SKM-1 (cell line): ENCODE data around the gene ATP23.

Source experiments
- DNase-seq: peaks from one replicate; lab custom pipeline; 2025; ENCODE audit not compliant: unreplicated experiment; lab: John Stamatoyannopoulos, UW

The ATP23 gene

GRCh38 chr12:57907281-57907680 is 34.1 kb upstream of the ATP23 start:
- DNase-seq, result no peak

DNA sequence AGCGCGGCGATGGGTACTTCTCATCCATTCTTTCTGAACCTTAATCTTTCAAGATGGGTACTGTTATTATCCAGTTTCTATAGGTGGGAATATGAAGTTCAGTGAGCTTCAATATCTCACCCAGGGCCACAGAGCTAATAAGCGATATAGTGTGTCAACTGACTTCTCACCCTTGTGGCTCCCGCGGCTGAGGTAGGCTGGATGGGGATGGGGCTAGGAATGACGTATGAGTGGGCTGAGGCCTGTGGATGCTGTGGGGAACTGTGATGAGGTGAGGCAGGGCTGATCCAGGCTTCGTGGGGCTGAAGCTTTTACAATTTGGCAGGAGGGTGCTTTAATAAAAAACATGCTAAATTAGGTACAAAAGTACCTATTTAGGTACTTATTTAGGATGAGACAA is 32.9 kb upstream of the ATP23 start:
- DNase-seq, result no peak

DNA sequence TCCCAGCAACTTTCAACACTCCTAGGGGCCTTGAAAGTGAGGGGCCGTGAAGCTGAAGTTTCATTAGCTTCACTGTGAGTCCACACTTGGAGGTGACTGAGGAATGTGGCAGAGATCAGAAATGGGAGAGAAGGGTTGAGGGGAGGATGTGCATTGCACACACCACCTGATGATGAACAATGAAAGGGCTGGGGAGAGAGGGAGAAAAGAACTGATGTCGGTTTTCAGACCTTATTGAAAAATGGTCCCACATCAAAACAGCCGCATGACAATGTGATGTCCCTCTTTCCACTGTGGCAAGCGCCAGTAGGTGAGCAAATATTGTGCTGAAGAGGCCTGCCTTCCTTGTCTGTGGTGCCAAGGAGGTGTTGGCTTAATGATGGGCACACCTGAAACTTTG is 32.3 kb upstream of the ATP23 start:
- no peak for DNase-seq

DNA sequence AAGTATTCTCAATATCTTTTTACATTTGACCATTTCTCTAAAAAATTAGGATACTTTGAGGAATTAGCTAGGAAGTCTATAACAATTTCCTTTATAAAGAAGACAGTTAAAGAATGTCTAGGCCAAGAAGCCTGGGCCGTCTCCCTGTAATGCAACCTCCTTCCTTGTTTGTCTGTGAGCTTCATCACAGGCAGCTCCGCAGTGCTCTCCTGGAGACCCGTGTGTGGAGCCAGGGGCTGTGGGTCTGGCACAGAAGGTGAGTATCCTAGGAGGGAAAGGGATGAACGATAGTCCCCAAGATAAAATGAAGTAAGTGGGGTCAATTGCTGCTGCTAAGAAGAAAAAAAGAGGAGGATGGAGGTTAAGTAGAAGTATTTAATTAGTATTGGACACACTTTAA is 31.8 kb upstream of the ATP23 start:
- DNase-seq, result no peak

GRCh38 chr12:57918147-57918546 is 23.2 kb upstream of the ATP23 start:
- no peak for DNase-seq

- DNase-seq, result no peak
Measured at GRCh38 chr12:57927086-57927485, 14.3 kb upstream of the ATP23 start.

GRCh38 chr12:57929092-57929830 is 12.1 kb upstream of the ATP23 start:
- no peak for DNase-seq

GRCh38 chr12:57934819-57935218 is 6.5 kb upstream of the ATP23 start:
- DNase-seq, result no peak

GRCh38 chr12:57935331-57935730 is 6.0 kb upstream of the ATP23 start:
- no peak for DNase-seq

DNA sequence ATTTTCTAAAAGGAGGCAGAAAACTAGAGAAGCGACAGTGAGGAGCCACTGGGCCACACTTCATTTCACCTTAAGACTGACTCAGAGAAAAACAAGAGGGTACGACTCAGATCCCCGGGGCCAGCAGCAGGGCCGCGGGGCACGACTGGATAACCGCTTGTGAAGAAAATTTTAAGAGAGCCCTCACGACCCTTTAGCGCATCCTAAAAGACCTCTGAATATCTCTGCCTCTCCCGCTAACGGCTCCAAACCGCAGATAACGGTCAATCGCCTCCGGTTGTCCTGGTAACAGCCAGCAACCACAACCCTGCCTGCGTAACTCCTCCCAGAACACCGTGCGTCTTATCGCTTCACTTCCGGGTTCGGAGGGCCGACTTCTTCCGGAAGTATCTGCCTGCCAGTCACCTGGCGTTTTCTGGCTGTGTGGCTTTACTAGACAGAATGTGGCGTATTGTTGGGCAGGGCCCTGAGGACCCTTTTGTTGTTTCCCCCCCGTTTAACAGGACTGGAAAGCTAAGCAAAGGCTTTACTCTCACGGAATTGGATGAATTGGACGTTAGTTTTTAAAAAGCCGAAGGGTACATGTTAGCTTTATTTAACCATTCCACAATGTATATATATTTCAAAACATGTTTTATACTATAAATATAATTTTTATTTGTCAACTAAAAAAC is 5.4 kb upstream of the ATP23 start:
- peak; percentile 68 for DNase-seq

GRCh38 chr12:57936513-57936883 is 4.9 kb upstream of the ATP23 start:
- no peak for DNase-seq

DNA sequence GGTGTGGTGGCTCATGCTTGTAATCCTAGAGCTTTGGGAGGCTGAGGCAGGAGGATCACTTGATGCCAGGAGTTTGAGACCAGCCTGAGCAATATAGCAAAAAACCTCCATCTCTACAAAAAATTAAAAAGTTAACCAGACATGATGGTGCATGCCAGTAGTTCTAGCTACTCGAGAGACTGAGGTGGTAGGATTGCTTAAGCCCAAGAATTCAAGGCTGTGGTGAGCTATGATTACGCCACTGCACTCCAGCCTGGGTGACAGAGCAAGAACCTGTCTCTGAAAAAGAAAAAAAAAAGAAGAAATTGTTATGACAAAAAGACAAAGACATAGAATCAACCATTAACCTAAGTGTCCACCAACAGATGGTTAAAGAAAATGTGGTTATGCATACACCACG is 2.1 kb upstream of the ATP23 start:
- no peak for DNase-seq

GRCh38 chr12:57940052-57940914 is 1.1 kb upstream of the ATP23 start:
- no peak for DNase-seq

DNA sequence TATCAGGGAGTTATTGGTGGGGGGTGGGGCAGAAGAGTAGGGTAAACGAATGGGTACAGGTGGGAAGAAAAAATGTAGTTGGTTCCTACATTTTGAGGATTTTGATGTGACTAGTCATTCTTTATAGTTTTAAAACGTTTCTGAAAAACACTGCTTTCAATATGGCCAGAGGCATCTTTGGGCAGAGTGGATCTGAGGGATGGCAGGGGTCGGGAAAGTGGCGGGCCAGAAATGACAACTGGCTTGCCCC is 527 bp upstream of the ATP23 start:
- DNase-seq, result no peak

- no peak for DNase-seq
Measured at GRCh38 chr12:57943438-57944080, 2.2 kb downstream of the ATP23 start.

DNA sequence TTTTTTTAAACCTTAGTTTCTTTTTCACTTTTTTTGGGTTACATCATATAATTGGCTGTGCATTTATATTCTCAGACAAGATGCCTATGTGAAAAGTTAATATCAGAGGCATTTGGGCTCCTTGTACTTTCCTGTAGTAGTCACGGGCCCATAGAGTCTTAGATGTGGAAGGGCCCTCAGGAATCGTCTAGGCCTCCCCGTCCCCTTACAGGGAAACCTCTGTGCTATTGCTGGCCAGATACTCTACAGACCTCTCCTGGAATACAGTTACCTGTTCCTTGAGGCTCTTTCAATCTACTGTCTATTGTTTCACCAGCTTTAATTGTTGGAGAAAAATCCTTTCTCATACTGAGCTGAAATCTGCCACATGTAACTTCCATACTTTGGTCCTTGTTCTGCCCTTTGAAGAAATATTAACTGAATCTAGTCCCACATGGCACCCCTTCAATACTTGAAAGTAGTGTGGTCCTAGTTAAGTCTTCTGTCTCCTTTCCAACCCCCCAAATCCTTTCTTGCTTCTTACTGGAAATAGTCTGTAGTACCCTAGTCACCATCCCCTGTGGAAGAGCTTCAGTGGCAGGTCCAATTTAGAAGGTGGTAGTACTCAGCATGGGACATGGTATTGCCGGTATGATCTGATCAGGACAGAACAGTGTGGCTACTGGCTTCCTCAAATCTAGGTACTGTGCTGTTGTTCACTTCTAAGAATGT is 3.1 kb downstream of the ATP23 start:
- DNase-seq, result no peak

DNA sequence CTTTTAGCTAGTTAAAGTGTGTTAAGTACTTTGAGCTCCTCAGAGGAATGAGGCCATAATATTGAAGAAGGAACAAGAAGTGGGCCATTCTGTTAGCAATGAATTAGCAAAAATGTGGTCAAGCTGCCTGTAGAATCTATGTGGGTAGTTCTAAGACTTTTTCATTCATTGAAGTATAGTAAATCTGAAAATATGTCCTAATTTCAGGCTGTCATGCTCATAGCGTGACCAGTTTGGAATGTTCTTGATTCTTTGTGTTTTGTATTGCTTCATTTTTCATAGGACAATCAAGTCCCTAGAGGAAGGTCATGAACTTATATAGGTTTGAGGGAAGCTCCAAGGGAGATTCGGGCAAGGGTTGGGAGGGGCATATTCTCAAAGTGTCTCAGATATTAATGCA is 11.4 kb downstream of the ATP23 start:
- no peak for DNase-seq

DNA sequence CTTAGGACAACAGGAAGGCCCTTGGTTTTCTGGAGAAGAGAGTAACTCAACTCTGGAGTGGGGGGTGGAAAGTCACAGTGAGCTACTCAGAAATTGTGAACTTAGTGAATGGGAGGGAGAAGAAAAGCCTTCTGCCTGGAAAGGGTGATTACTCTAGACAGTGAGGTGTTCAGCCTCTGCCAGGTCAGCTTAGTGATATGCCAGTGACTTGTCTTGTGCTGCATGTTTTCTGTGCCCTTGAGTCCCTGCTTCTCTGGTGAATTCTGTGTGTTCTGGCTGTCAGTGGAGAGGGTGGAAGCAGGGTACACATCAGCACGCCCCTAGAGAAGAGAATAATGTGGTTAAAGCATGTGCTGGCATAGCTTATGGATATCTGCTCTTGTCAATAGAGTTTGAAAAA is 13.4 kb downstream of the ATP23 start:
- no peak for DNase-seq

GRCh38 chr12:57958061-57958657 is 16.8 kb downstream of the ATP23 start:
- no peak for DNase-seq

DNA sequence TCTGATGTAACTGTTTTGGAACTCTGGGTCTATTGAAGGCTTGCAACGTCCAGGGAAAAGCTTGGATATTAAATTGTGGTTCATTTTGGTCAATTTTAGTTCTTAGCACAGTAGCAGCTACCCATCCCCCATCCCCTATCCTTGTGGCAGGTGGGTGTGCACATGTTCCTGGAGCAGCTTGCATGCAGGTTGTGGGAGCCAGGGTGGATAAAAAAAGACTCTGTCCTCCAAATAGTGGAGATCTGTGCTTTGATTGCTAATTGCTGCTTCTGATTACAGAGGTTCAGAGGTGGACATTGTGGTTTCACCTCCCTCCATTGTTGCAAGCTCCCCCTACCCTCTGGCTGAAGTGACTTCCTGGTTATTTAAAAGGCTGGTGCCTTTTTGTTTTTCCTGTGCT is 23.1 kb downstream of the ATP23 start:
- DNase-seq, result no peak

GRCh38 chr12:57965766-57966165 is 24.4 kb downstream of the ATP23 start:
- no peak for DNase-seq
